HepG2 (cell line): ENCODE results near the gene TXLNA. TPM values are rescaled to one million over a fixed set of nuclear protein-coding genes. Genes with fewer than 3 reads are reported as not detected.

ENCODE experiments used
- DNMT3B ChIP-seq: conservative IDR thresholded peaks from 2 replicates; pipeline ENCODE4 v1.6.1; 2016; ENCODE audit warnings: missing biosample characterization, control low read depth
- HMGA1 ChIP-seq: sonication (generic); formaldehyde crosslinking; conservative IDR thresholded peaks from 2 replicates; pipeline ENCODE4 v1.4.0; 2020; ENCODE audit warnings: missing genetic modification reagents
- HOXA3 ChIP-seq: sonication (generic); formaldehyde crosslinking; IDR thresholded peaks from 2 replicates; pipeline ENCODE4 v1.5.0; 2020; ENCODE audit warnings: missing genetic modification reagents
- MAZ ChIP-seq, 2 experiments: sonication (generic) in 1 of 2; formaldehyde crosslinking in 1 of 2; IDR thresholded peaks; 2 replicates each; pipeline versions ENCODE4 v1.5.0 to v1.6.1; 2012 to 2020; ENCODE audit warnings: low read depth in 2 of 2, mild to moderate bottlenecking in 2 of 2, borderline replicate concordance in 1 of 2, improper control_type of control experiment in 1 of 2, low read length in 1 of 2, missing genetic modification reagents in 1 of 2, moderate library complexity in 1 of 2
- MBD4 ChIP-seq: IDR thresholded peaks from 2 replicates; pipeline ENCODE4 v1.6.1; 2012; ENCODE audit warnings: low read length, inconsistent platforms, borderline replicate concordance
- MEIS2 ChIP-seq: sonication (generic); formaldehyde crosslinking; IDR thresholded peaks from 2 replicates; pipeline ENCODE4 v1.9.0; 2021; ENCODE audit warnings: mild to moderate bottlenecking, missing genetic modification reagents
- MLLT10 ChIP-seq: sonication (generic); formaldehyde crosslinking; IDR thresholded peaks from 2 replicates; pipeline ENCODE4 v1.4.0; 2020; ENCODE audit warnings: missing genetic modification reagents
- TCF12 ChIP-seq, 2 experiments: fragments of 450-650 bp in 1 of 2; sonication (generic) in 1 of 2; formaldehyde crosslinking in 1 of 2; IDR thresholded peaks; 2 replicates each; pipeline versions ENCODE4 v1.6.1 to v1.8.0; 2017 to 2022; ENCODE audit warnings: antibody characterized with exemption in 1 of 2, mild to moderate bottlenecking in 1 of 2, missing genetic modification reagents in 1 of 2, moderate library complexity in 1 of 2
- XBP1 ChIP-seq: sonication (generic); formaldehyde crosslinking; IDR thresholded peaks from 2 replicates; pipeline ENCODE4 v1.5.0; 2020; ENCODE audit warnings: missing genetic modification reagents
- ZBTB21 ChIP-seq: sonication (generic); formaldehyde crosslinking; IDR thresholded peaks from 2 replicates; pipeline ENCODE4 v1.4.0; 2020; ENCODE audit warnings: missing genetic modification reagents
- ZBTB7B ChIP-seq: sonication (generic); formaldehyde crosslinking; IDR thresholded peaks from 2 replicates; pipeline ENCODE4 v1.4.0; 2020; ENCODE audit warnings: missing genetic modification reagents
- ZFP62 ChIP-seq: sonication (generic); formaldehyde crosslinking; IDR thresholded peaks from 2 replicates; pipeline ENCODE4 v1.4.0; 2020; ENCODE audit warnings: missing genetic modification reagents
- ZNF543 ChIP-seq: sonication (generic); formaldehyde crosslinking; IDR thresholded peaks from 2 replicates; pipeline ENCODE4 v1.4.0; 2020; ENCODE audit warnings: mild to moderate bottlenecking, missing genetic modification reagents
- ZNF629 ChIP-seq: sonication (generic); formaldehyde crosslinking; conservative IDR thresholded peaks from 2 replicates; pipeline ENCODE4 v1.5.0; 2020; ENCODE audit warnings: missing genetic modification reagents
- ZNF670 ChIP-seq: sonication (generic); formaldehyde crosslinking; IDR thresholded peaks from 2 replicates; pipeline ENCODE4 v1.8.0; 2022; ENCODE audit warnings: mild to moderate bottlenecking, missing genetic modification reagents, borderline replicate concordance
- ZNF775 ChIP-seq: sonication (generic); formaldehyde crosslinking; IDR thresholded peaks from 2 replicates; pipeline ENCODE4 v1.4.0; 2020; ENCODE audit warnings: missing genetic modification reagents, mild to moderate bottlenecking, moderate library complexity, borderline replicate concordance
- ZNF776 ChIP-seq: sonication (generic); formaldehyde crosslinking; IDR thresholded peaks from 2 replicates; pipeline ENCODE4 v1.4.0; 2020; ENCODE audit warnings: mild to moderate bottlenecking, missing genetic modification reagents
- ZSCAN31 ChIP-seq: sonication (generic); formaldehyde crosslinking; IDR thresholded peaks from 2 replicates; pipeline ENCODE4 v1.5.0; 2020; ENCODE audit warnings: low read depth, mild to moderate bottlenecking, missing genetic modification reagents
- polyA plus RNA-seq, 8 experiments: library from polyadenylated mRNA; depleted of rRNA in 3 of 8; stranded (reverse) in 7 of 8; unstranded in 1 of 8; fragments of >200 nt; fragmentation: Illumina TruSeq in 4 of 8; extraction: Trizol in 4 of 8; gene quantifications; 2 replicates each; pipeline versions ENCODE4 v1.2.1 to v1.2.3, GENCODE V29; 2011 to 2016; ENCODE audit warnings: low read depth in 4 of 8, missing spikeins in 1 of 8, mixed read lengths in 1 of 8; ENCODE audit not compliant: insufficient read depth in 1 of 8
- total RNA-seq, 5 experiments: library from RNA; depleted of rRNA; stranded (reverse); fragments of >200 nt; fragmentation: Illumina TruSeq; extraction: Trizol; gene quantifications; 2 replicates each; pipeline ENCODE4 v1.2.3, GENCODE V29; 2016; ENCODE audit warnings: low read depth in 1 of 5
- TF ChIP-seq, protein P1 (sequence below): sonication (generic); formaldehyde crosslinking; IDR thresholded peaks from 2 replicates; pipeline ENCODE4 v1.4.0; 2020; ENCODE audit warnings: missing genetic modification reagents, borderline replicate concordance
- TF ChIP-seq, protein P2 (sequence below): sonication (generic); formaldehyde crosslinking; conservative IDR thresholded peaks from 2 replicates; pipeline ENCODE4 v1.8.1; 2023; ENCODE audit warnings: missing genetic modification reagents
- TF ChIP-seq, protein P3 (sequence below): sonication (generic); formaldehyde crosslinking; IDR thresholded peaks from 2 replicates; pipeline ENCODE4 v1.8.0; 2022; ENCODE audit warnings: missing genetic modification reagents, mild to moderate bottlenecking, borderline replicate concordance
- TF ChIP-seq, protein P4 (sequence below): IDR thresholded peaks from 2 replicates; pipeline ENCODE4 v1.6.1; 2016; ENCODE audit warnings: mild to moderate bottlenecking

Gene TXLNA
- total and polyA plus RNA-seq, 2 of the 13 experiments (the other 11 are each of a cell fraction or from before 2014, with no cell fraction given), result 29.6 to 67.8 TPM

DNA sequence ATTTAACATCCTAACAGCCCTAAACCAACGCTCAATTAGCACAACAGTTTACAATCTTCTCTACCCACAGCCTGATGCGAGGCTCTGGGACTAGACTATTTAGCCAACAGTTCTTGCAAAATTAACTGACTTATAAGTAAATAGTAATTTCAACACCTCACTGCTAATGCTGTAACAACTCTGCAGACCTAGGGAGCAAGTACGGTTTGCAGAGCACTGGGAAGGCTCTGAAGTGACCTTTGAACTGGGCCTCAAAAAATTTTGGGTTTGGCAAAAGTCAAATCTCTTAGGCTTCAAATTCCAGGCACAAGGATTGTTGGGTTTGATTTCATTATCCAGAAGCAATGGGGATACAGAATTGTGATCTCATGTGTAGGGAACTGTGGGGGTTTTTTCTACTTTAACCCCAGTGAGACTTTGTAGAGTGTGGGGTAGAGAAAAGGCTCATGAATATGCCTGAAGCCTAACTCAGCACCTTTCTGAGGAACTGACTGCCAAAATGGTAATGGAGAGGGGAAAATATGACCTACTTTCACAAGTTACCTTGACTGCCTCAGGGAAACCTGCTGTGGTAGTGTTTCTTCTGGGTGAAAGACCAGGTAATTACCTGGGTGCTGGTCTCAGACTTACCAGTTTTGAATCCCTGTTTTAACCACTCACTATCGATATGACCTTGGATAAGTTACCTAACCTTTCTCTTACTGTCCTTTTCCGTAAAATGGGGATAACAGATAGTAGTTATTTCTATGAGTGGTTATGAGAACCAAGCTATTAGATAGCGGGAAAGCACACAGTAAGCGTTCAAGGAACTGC, 889 bp upstream of the TXLNA start (continued):
- TF ChIP-seq ZNF775 (CRISPR knock-in tag) (no peak), ZSCAN31 (CRISPR knock-in tag) (no peak), MEIS2 (CRISPR knock-in tag) (no peak), ZNF629 (CRISPR knock-in tag) (peak; percentile 86), MLLT10 (CRISPR knock-in tag) (no peak), ZBTB21 (CRISPR knock-in tag) (no peak), XBP1 (CRISPR knock-in tag) (0 out of 2 replicates have a peak, but pooled peaks have one; percentile 17), MAZ (IDR thresholded peaks at IDR 0.05; ENCODE audit: borderline replicate concordance, low read depth, low read length) (no peak), MAZ (CRISPR knock-in tag; IDR thresholded peaks at IDR 0.05; ENCODE audit: low read depth) (no peak), ZBTB7B (CRISPR knock-in tag) (no peak), TCF12 (IDR thresholded peaks at IDR 0.05) (no peak), TCF12 (CRISPR knock-in tag; IDR thresholded peaks at IDR 0.05) (no peak), HOXA3 (peak; percentile 24; the same call in 1 of the 2 replicates), MBD4 (no peak), ZNF776 (CRISPR knock-in tag) (no peak), ZFP62 (no peak), ZNF543 (CRISPR knock-in tag) (no peak), ZNF670 (no peak), HMGA1 (CRISPR knock-in tag) (no peak), DNMT3B (no peak)
- TF ChIP-seq, protein P1, sequence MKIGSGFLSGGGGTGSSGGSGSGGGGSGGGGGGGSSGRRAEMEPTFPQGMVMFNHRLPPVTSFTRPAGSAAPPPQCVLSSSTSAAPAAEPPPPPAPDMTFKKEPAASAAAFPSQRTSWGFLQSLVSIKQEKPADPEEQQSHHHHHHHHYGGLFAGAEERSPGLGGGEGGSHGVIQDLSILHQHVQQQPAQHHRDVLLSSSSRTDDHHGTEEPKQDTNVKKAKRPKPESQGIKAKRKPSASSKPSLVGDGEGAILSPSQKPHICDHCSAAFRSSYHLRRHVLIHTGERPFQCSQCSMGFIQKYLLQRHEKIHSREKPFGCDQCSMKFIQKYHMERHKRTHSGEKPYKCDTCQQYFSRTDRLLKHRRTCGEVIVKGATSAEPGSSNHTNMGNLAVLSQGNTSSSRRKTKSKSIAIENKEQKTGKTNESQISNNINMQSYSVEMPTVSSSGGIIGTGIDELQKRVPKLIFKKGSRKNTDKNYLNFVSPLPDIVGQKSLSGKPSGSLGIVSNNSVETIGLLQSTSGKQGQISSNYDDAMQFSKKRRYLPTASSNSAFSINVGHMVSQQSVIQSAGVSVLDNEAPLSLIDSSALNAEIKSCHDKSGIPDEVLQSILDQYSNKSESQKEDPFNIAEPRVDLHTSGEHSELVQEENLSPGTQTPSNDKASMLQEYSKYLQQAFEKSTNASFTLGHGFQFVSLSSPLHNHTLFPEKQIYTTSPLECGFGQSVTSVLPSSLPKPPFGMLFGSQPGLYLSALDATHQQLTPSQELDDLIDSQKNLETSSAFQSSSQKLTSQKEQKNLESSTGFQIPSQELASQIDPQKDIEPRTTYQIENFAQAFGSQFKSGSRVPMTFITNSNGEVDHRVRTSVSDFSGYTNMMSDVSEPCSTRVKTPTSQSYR (CRISPR knock-in tag), result 0 out of 2 replicates have a peak, but pooled peaks have one; percentile 20
- TF ChIP-seq, protein P2, sequence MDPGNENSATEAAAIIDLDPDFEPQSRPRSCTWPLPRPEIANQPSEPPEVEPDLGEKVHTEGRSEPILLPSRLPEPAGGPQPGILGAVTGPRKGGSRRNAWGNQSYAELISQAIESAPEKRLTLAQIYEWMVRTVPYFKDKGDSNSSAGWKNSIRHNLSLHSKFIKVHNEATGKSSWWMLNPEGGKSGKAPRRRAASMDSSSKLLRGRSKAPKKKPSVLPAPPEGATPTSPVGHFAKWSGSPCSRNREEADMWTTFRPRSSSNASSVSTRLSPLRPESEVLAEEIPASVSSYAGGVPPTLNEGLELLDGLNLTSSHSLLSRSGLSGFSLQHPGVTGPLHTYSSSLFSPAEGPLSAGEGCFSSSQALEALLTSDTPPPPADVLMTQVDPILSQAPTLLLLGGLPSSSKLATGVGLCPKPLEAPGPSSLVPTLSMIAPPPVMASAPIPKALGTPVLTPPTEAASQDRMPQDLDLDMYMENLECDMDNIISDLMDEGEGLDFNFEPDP (CRISPR knock-in tag), result 0 out of 2 replicates have a peak, but pooled peaks have one; percentile 11
- TF ChIP-seq, protein P3, sequence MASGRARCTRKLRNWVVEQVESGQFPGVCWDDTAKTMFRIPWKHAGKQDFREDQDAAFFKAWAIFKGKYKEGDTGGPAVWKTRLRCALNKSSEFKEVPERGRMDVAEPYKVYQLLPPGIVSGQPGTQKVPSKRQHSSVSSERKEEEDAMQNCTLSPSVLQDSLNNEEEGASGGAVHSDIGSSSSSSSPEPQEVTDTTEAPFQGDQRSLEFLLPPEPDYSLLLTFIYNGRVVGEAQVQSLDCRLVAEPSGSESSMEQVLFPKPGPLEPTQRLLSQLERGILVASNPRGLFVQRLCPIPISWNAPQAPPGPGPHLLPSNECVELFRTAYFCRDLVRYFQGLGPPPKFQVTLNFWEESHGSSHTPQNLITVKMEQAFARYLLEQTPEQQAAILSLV (CRISPR knock-in tag), result no peak
- TF ChIP-seq, protein P4, sequence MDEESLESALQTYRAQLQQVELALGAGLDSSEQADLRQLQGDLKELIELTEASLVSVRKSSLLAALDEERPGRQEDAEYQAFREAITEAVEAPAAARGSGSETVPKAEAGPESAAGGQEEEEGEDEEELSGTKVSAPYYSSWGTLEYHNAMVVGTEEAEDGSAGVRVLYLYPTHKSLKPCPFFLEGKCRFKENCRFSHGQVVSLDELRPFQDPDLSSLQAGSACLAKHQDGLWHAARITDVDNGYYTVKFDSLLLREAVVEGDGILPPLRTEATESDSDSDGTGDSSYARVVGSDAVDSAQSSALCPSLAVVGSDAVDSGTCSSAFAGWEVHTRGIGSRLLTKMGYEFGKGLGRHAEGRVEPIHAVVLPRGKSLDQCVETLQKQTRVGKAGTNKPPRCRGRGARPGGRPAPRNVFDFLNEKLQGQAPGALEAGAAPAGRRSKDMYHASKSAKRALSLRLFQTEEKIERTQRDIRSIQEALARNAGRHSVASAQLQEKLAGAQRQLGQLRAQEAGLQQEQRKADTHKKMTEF, result peak; percentile 52; the same call in 1 of the 2 replicates
